GM23338 (cell line): ENCODE results near the gene PNPLA5. TPM values are rescaled to one million over a fixed set of nuclear protein-coding genes. Genes with fewer than 3 reads are reported as not detected.

ENCODE experiments used
- ATAC-seq: fragments of 200-7000 bp; cut with Tn5 transposase; 3 replicates; pipeline ENCODE4 v1.9.1; 2020
- DNase-seq: peaks from one replicate; pipeline ENCODE4 v3.0.0-alpha.2; 2015; ENCODE audit warnings: low spot score
- H2AFZ ChIP-seq: fragments of 200-600 bp; sonication (generic); 2 replicates; pipeline ENCODE4 v1.8.0; 2016; ENCODE audit warnings: antibody characterized with exemption, mild to moderate bottlenecking, moderate library complexity
- H3F3A ChIP-seq: fragments of 200-600 bp; sonication (generic); replicated peaks from 2 replicates; pipeline ENCODE4 v1.8.0; 2017; ENCODE audit warnings: antibody characterized with exemption, mixed run types, low read depth
- H3K27ac ChIP-seq: fragments of 200-600 bp; sonication (generic); 2 replicates; pipeline ENCODE4 v1.6.1; 2016; ENCODE audit warnings: low read depth
- H3K27me3 ChIP-seq: fragments of 200-600 bp; sonication (generic); 2 replicates; pipeline ENCODE4 v1.8.0; 2016; ENCODE audit warnings: mild to moderate bottlenecking, mixed run types, moderate library complexity; ENCODE audit not compliant: insufficient read depth
- H3K36me3 ChIP-seq: fragments of 200-600 bp; sonication (generic); 2 replicates; pipeline ENCODE4 v1.8.0; 2016; ENCODE audit warnings: mild to moderate bottlenecking; ENCODE audit not compliant: insufficient read depth
- H3K4me1 ChIP-seq: fragments of 200-600 bp; sonication (generic); 2 replicates; pipeline ENCODE4 v1.8.0; 2016; ENCODE audit warnings: mild to moderate bottlenecking, moderate library complexity; ENCODE audit not compliant: insufficient read depth
- H3K4me2 ChIP-seq: fragments of 200-600 bp; sonication (generic); 2 replicates; pipeline ENCODE4 v1.7.1; 2017; ENCODE audit warnings: mixed run types
- H3K4me3 ChIP-seq: fragments of 200-600 bp; sonication (generic); 2 replicates; pipeline ENCODE4 v1.6.1; 2016; ENCODE audit warnings: mixed run types
- H3K79me2 ChIP-seq: fragments of 200-600 bp; sonication (generic); replicated peaks from 2 replicates; pipeline ENCODE4 v1.8.0; 2017; ENCODE audit warnings: mild to moderate bottlenecking; ENCODE audit not compliant: insufficient read depth
- H3K9me2 ChIP-seq: fragments of 200-600 bp; sonication (generic); 2 replicates; pipeline ENCODE4 v1.8.0; 2017; ENCODE audit not compliant: insufficient read depth
- H4K20me1 ChIP-seq: fragments of 200-600 bp; sonication (generic); replicated peaks from 2 replicates; pipeline ENCODE4 v1.8.0; 2017; ENCODE audit warnings: mild to moderate bottlenecking; ENCODE audit not compliant: insufficient read depth
- H3K27ac Mint-ChIP-seq: 2 replicates; pipeline ENCODE4 v1.8.0; 2020; ENCODE audit warnings: inconsistent platforms, mild to moderate bottlenecking, moderate library complexity, mixed read lengths
- H3K27me3 Mint-ChIP-seq: 3 replicates; pipeline ENCODE4 v1.8.0; 2022; ENCODE audit warnings: low read depth, mild to moderate bottlenecking, moderate library complexity, mixed read lengths, inconsistent platforms; ENCODE audit not compliant: insufficient read depth, poor library complexity
- H3K36me3 Mint-ChIP-seq: 3 replicates; pipeline ENCODE4 v1.8.0; 2021; ENCODE audit warnings: low read depth, mild to moderate bottlenecking, inconsistent platforms, moderate library complexity, mixed read lengths
- H3K4me1 Mint-ChIP-seq: 3 replicates; pipeline ENCODE4 v1.8.0; 2020; ENCODE audit warnings: mild to moderate bottlenecking, inconsistent platforms, mixed read lengths
- H3K4me3 Mint-ChIP-seq: 3 replicates; pipeline ENCODE4 v1.8.0; 2021; ENCODE audit warnings: moderate library complexity, mild to moderate bottlenecking, inconsistent platforms, mixed read lengths
- H3K9me3 Mint-ChIP-seq: 3 replicates; pipeline ENCODE4 v1.8.0; 2020; ENCODE audit warnings: moderate library complexity, mild to moderate bottlenecking, inconsistent platforms, mixed read lengths
- CREB1 ChIP-seq: fragments of 250-450 bp; sonication (Bioruptor Pico); IDR thresholded peaks from 2 replicates; pipeline ENCODE4 v1.5.0; 2020; ENCODE audit warnings: low read depth, mild to moderate bottlenecking, moderate library complexity
- CTCF ChIP-seq, 2 experiments: fragments of 200-600 bp in 1 of 2; sonication (generic) in 1 of 2; conservative IDR thresholded peaks; 2 replicates each; pipeline versions ENCODE4 v1.5.1 to v1.6.1; 2016 to 2017; ENCODE audit warnings: antibody characterized with exemption in 2 of 2, low read depth in 2 of 2, mild to moderate bottlenecking in 2 of 2, moderate library complexity in 1 of 2
- ETS1 ChIP-seq: IDR thresholded peaks from 2 replicates; pipeline ENCODE4 v1.6.1; 2016; ENCODE audit warnings: antibody characterized with exemption
- EZH2 ChIP-seq: fragments of 200-600 bp; sonication (generic); IDR thresholded peaks from one replicate; pipeline ENCODE4 v1.8.0; 2017; ENCODE audit warnings: antibody characterized with exemption, mild to moderate bottlenecking, low read depth; ENCODE audit not compliant: unreplicated experiment
- EZH2phosphoT487 ChIP-seq: fragments of 200-600 bp; sonication (generic); IDR thresholded peaks from one replicate; pipeline ENCODE4 v1.8.1; 2018; ENCODE audit warnings: antibody characterized with exemption; ENCODE audit not compliant: unreplicated experiment
- JUNB ChIP-seq: IDR thresholded peaks from one replicate; pipeline ENCODE4 v1.6.1; 2016; ENCODE audit warnings: antibody characterized with exemption; ENCODE audit not compliant: unreplicated experiment
- NANOG ChIP-seq: IDR thresholded peaks from 2 replicates; pipeline ENCODE4 v1.6.1; 2016; ENCODE audit warnings: antibody characterized with exemption, borderline replicate concordance
- POLR2AphosphoS5 ChIP-seq: IDR thresholded peaks from 2 replicates; pipeline ENCODE4 v1.6.1; 2016; ENCODE audit warnings: antibody characterized with exemption, low read depth
- STAT1 ChIP-seq: IDR thresholded peaks from one replicate; pipeline ENCODE4 v1.6.1; 2016; ENCODE audit warnings: antibody characterized with exemption; ENCODE audit not compliant: unreplicated experiment
- ZNF114 ChIP-seq: fragments of 250-450 bp; sonication (Bioruptor Pico); IDR thresholded peaks from 2 replicates; pipeline ENCODE4 v1.5.0; 2020; ENCODE audit warnings: mild to moderate bottlenecking, moderate library complexity
- ZNF331 ChIP-seq: fragments of 250-450 bp; sonication (Bioruptor Pico); IDR thresholded peaks from 2 replicates; pipeline ENCODE4 v1.5.0; 2020; ENCODE audit warnings: low read depth, mild to moderate bottlenecking, moderate library complexity
- polyA plus RNA-seq: library from polyadenylated mRNA; unstranded; fragments of >200 nt; fragmentation: Nextera tagmentation; extraction: Ambion mirVana; gene quantifications from 2 replicates; pipeline ENCODE4 v1.2.1, GENCODE V29; 2016
- total RNA-seq: library from RNA; depleted of rRNA; stranded (reverse); fragments of >200 nt; shearing (Covaris generic); gene quantifications from 2 replicates; pipeline ENCODE4 v1.2.3, GENCODE V29; 2014
- TF ChIP-seq, protein P1 (sequence below): IDR thresholded peaks from one replicate; pipeline ENCODE4 v1.6.1; 2018; ENCODE audit warnings: antibody characterized with exemption; ENCODE audit not compliant: unreplicated experiment
- TF ChIP-seq, protein P2 (sequence below): fragments of 250-450 bp; sonication (Bioruptor Pico); IDR thresholded peaks from 2 replicates; pipeline ENCODE4 v1.5.0; 2020; ENCODE audit warnings: mild to moderate bottlenecking, moderate library complexity

PNPLA5 gene
- total and polyA plus RNA-seq, 2 experiments from 2014 or later = 2.3 to 6.8 TPM

DNA sequence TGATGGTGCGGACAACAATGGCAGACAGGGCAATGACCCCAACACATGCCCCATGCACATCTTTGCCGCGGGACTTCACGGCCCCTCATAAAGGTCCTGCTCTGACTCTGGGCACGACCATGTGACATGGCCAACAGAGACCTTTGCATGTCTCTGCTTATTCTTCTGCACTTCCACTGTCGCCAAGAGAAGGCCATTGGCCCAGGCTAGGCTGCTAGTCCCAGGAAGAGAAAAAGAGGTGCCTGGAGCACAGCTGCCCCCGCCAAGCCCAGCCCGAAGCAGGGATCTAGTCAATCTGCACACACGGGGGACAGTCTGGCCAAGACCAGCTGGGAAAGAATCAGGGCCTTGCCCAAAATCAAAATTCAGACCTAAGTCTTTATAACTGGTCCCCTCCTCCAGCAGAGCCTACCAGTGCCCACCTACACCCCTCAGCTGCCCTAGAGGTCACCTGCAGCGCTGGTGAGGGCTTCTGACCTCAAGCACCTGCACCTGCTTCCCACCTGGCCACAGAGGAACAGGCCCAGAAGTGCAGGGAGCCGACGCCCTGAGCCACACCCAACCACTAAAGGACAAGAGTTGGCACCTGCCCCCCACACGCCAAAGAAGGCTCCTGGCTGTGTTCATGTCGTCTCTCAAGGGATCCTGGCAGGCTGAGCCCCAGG lies 37.6 kb downstream of the PNPLA5 start:
- DNase-seq (no peak), ATAC-seq (no peak)
- Mint-ChIP-seq H3K27me3 (peaks cover 11% of the 10 kb centered on the region), H3K27ac (no peak overlapping the region), H3K9me3 (peaks cover 14% of the 10 kb centered on the region), H3K4me3 (no peak overlapping the region), H3K4me1 (peaks cover 35% of the 10 kb centered on the region), H3K36me3 (peaks cover 25% of the 10 kb centered on the region)
- no peak for TF ChIP-seq STAT1
- TF ChIP-seq JUNB = no peak
- no peak for TF ChIP-seq EZH2phosphoT487
- TF ChIP-seq ETS1 = no peak
- no peak for TF ChIP-seq POLR2AphosphoS5
- TF ChIP-seq, protein P1, sequence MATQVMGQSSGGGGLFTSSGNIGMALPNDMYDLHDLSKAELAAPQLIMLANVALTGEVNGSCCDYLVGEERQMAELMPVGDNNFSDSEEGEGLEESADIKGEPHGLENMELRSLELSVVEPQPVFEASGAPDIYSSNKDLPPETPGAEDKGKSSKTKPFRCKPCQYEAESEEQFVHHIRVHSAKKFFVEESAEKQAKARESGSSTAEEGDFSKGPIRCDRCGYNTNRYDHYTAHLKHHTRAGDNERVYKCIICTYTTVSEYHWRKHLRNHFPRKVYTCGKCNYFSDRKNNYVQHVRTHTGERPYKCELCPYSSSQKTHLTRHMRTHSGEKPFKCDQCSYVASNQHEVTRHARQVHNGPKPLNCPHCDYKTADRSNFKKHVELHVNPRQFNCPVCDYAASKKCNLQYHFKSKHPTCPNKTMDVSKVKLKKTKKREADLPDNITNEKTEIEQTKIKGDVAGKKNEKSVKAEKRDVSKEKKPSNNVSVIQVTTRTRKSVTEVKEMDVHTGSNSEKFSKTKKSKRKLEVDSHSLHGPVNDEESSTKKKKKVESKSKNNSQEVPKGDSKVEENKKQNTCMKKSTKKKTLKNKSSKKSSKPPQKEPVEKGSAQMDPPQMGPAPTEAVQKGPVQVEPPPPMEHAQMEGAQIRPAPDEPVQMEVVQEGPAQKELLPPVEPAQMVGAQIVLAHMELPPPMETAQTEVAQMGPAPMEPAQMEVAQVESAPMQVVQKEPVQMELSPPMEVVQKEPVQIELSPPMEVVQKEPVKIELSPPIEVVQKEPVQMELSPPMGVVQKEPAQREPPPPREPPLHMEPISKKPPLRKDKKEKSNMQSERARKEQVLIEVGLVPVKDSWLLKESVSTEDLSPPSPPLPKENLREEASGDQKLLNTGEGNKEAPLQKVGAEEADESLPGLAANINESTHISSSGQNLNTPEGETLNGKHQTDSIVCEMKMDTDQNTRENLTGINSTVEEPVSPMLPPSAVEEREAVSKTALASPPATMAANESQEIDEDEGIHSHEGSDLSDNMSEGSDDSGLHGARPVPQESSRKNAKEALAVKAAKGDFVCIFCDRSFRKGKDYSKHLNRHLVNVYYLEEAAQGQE = no peak
- TF ChIP-seq EZH2 = no peak
- TF ChIP-seq ZNF114 (CRISPR knock-in tag) = no peak
- no peak for TF ChIP-seq CREB1 (CRISPR knock-in tag)
- TF ChIP-seq NANOG = no peak
- TF ChIP-seq, protein P2, sequence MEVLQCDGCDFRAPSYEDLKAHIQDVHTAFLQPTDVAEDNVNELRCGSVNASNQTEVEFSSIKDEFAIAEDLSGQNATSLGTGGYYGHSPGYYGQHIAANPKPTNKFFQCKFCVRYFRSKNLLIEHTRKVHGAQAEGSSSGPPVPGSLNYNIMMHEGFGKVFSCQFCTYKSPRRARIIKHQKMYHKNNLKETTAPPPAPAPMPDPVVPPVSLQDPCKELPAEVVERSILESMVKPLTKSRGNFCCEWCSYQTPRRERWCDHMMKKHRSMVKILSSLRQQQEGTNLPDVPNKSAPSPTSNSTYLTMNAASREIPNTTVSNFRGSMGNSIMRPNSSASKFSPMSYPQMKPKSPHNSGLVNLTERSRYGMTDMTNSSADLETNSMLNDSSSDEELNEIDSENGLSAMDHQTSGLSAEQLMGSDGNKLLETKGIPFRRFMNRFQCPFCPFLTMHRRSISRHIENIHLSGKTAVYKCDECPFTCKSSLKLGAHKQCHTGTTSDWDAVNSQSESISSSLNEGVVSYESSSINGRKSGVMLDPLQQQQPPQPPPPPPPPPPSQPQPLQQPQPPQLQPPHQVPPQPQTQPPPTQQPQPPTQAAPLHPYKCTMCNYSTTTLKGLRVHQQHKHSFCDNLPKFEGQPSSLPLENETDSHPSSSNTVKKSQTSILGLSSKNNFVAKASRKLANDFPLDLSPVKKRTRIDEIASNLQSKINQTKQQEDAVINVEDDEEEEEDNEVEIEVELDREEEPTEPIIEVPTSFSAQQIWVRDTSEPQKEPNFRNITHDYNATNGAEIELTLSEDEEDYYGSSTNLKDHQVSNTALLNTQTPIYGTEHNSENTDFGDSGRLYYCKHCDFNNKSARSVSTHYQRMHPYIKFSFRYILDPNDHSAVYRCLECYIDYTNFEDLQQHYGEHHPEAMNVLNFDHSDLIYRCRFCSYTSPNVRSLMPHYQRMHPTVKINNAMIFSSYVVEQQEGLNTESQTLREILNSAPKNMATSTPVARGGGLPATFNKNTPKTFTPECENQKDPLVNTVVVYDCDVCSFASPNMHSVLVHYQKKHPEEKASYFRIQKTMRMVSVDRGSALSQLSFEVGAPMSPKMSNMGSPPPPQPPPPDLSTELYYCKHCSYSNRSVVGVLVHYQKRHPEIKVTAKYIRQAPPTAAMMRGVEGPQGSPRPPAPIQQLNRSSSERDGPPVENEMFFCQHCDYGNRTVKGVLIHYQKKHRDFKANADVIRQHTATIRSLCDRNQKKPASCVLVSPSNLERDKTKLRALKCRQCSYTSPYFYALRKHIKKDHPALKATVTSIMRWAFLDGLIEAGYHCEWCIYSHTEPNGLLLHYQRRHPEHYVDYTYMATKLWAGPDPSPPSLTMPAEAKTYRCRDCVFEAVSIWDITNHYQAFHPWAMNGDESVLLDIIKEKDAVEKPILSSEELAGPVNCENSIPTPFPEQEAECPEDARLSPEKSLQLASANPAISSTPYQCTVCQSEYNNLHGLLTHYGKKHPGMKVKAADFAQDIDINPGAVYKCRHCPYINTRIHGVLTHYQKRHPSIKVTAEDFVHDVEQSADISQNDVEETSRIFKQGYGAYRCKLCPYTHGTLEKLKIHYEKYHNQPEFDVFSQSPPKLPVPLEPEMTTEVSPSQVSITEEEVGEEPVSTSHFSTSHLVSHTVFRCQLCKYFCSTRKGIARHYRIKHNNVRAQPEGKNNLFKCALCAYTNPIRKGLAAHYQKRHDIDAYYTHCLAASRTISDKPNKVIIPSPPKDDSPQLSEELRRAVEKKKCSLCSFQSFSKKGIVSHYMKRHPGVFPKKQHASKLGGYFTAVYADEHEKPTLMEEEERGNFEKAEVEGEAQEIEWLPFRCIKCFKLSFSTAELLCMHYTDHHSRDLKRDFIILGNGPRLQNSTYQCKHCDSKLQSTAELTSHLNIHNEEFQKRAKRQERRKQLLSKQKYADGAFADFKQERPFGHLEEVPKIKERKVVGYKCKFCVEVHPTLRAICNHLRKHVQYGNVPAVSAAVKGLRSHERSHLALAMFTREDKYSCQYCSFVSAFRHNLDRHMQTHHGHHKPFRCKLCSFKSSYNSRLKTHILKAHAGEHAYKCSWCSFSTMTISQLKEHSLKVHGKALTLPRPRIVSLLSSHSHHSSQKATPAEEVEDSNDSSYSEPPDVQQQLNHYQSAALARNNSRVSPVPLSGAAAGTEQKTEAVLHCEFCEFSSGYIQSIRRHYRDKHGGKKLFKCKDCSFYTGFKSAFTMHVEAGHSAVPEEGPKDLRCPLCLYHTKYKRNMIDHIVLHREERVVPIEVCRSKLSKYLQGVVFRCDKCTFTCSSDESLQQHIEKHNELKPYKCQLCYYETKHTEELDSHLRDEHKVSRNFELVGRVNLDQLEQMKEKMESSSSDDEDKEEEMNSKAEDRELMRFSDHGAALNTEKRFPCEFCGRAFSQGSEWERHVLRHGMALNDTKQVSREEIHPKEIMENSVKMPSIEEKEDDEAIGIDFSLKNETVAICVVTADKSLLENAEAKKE (CRISPR knock-in tag) = no peak
- no peak for TF ChIP-seq CTCF (conservative IDR thresholded peaks at IDR 0.05; ENCODE audit: low read depth in 2 of 2)
- TF ChIP-seq ZNF331 (CRISPR knock-in tag) = no peak
- Histone ChIP-seq H3K4me2 (no peak overlapping the region), H4K20me1 (no peaks in the 10 kb centered on the region; the same call in none of the 2 replicates), H3K79me2 (peaks cover 78% of the 10 kb centered on the region), H2AFZ (no peak overlapping the region), H3K27me3 (no peaks in the 10 kb centered on the region), H3K36me3 (no peaks in the 10 kb centered on the region; the same call in 1 of the 2 replicates), H3K9me2 (no peaks in the 10 kb centered on the region), H3K27ac (no peak overlapping the region), H3F3A (no peaks in the 10 kb centered on the region), H3K4me1 (peaks cover 11% of the 10 kb centered on the region), H3K4me3 (no peak overlapping the region)
